GM12891 (cell line): Measurements from ENCODE around the gene RUNX1.

Experiments
- PAX5 ChIP-seq: IDR thresholded peaks from 2 replicates; pipeline ENCODE4 v1.6.1; 2011; ENCODE audit warnings: low read length, moderate library complexity, mild to moderate bottlenecking; ENCODE audit not compliant: insufficient read depth, severe bottlenecking
- POLR2A ChIP-seq: IDR thresholded peaks from 2 replicates; pipeline ENCODE4 v1.6.1; 2011; ENCODE audit warnings: low read depth, low read length, control low read depth
- POLR2AphosphoS5 ChIP-seq: IDR thresholded peaks from 2 replicates; pipeline ENCODE4 v1.6.1; 2011; ENCODE audit warnings: low read depth, low read length, control low read depth
- SPI1 ChIP-seq: IDR thresholded peaks from 2 replicates; pipeline ENCODE4 v1.6.1; 2011; ENCODE audit warnings: low read depth, low read length, control low read depth
- TAF1 ChIP-seq: IDR thresholded peaks from 2 replicates; pipeline ENCODE4 v1.6.1; 2011; ENCODE audit warnings: low read depth, low read length, control low read depth

GRCh38 chr21:35005560-35006224 lies 43.4 kb downstream of the RUNX1 start:
- TF ChIP-seq POLR2AphosphoS5 (no peak), PAX5 (no peak), POLR2A (no peak), SPI1 (no peak), TAF1 (no peak)
